ENCODE measurements around the gene RUNX2.

DNA sequence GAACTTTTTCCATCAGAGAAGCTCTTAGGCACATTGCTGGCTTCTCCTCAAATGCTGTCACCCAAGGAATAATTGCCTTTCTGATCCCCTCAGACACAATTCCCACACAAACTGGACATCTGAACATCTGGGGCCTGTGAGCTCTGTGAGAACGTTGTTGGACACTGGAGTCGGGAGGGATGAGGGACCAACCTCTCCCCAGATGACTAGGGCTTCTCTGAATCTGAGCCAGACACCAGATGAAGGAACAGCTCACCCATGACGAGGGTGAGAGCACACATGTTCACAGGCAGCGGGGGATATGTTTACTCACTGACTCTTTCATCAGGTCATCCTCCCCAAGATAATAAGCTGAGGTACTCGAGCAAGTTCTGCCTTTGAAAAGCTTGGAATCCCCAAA lies 333.5 kb downstream of the RUNX2 start:
- TF ChIP-seq POLR2A (IDR thresholded peaks at IDR 0.05; ENCODE audit: low read length): no peak
- no peak for TF ChIP-seq GATA1 (IDR thresholded peaks at IDR 0.05; ENCODE audit: low read depth, low read length)

Data from erythroblast (primary cell).